ENCODE results near the gene KCNQ1. TPM values are rescaled to one million over a fixed set of nuclear protein-coding genes. Genes with fewer than 3 reads are reported as not detected.

Gene KCNQ1
- total and polyA plus RNA-seq, 8 donors, result 7.1 to 37.7 (median 9.9) TPM

DNA sequence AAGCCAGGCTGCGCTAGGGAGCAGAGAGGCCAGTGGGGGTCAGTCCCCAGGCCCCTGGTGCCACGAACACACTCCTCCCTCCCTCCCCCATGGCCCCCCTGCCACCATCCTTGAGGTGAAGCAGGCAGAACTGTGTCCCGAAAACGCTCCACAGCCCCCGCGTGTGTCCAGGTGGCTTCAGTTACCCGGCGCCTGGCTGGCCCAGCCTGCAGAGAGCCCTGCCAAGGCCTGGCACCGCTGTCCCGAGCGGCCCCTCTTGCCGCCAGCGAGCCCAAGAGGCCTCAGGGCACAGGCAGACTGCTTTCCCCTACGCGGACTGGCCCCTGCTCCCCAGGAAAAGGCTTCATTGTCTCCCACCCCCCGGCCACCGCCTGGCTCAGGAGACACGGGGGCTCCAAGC lies 413.1 kb downstream of the KCNQ1 start:
- H3K27ac ChIP-seq, result no peak overlapping the region

DNA sequence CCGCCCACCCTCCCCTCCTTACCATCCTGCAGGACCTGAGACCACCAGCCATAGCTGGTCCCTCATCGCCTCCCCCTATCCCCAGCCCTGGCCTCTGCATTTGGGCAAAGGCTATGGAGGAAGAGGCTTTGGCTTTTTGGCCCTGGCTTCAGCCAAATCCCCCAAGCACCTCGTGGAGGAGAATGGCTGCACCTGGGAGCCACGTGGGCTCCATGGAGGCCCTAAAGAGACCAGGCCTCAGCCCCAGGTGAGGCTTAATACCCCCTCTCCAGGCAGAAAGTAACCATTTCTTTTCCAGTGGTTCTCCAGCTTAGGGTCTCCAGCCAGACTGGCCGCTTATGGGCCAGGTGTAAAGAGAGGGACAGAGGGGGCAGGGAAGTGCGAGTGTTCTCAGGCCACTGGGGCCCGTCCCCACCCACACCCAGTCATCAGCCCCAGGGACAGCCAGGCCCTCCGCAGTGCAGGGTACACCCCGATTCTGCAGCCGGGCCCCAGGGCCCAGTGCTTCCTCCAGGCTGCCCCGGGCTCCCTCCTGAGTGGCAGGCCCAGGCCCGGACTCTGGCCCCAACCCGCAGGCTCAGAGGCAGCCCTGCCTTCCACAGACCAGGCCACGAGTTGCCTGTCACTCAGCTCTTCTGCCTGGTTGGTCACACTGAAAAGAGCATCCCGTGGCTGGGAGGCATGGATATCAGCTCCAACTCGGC lies 414.3 kb downstream of the KCNQ1 start:
- Histone ChIP-seq H3K4me3 (no peak overlapping the region), H3K9me3 (no peaks in the 10 kb centered on the region), H3K27me3 (peaks cover 7 to 38% of the 10 kb centered on the region in 2 donors), H3K4me1 (peaks cover 0 to 11% of the 10 kb centered on the region in 2 donors), H3K27ac (no peak overlapping the region), H3K36me3 (no peaks in the 10 kb centered on the region)
- ATAC-seq (no peak), DNase-seq (no peak)
- TF ChIP-seq, protein P1, sequence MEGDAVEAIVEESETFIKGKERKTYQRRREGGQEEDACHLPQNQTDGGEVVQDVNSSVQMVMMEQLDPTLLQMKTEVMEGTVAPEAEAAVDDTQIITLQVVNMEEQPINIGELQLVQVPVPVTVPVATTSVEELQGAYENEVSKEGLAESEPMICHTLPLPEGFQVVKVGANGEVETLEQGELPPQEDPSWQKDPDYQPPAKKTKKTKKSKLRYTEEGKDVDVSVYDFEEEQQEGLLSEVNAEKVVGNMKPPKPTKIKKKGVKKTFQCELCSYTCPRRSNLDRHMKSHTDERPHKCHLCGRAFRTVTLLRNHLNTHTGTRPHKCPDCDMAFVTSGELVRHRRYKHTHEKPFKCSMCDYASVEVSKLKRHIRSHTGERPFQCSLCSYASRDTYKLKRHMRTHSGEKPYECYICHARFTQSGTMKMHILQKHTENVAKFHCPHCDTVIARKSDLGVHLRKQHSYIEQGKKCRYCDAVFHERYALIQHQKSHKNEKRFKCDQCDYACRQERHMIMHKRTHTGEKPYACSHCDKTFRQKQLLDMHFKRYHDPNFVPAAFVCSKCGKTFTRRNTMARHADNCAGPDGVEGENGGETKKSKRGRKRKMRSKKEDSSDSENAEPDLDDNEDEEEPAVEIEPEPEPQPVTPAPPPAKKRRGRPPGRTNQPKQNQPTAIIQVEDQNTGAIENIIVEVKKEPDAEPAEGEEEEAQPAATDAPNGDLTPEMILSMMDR (IDR thresholded peaks at IDR 0.05), result no peak
- intact Hi-C loops (cut with DNase I), result no loop called here

More for the DNA sequence above, 413.1 kb downstream of the KCNQ1 start:
- Histone ChIP-seq H3K4me3 (no peak overlapping the region), H3K27me3 (peaks cover 7 to 26% of the 10 kb centered on the region in 2 donors), H3K9me3 (no peaks in the 10 kb centered on the region), H3K36me3 (no peaks in the 10 kb centered on the region), H3K4me1 (peaks cover 0 to 9% of the 10 kb centered on the region in 2 donors)
- DNase-seq, result no peak
- no peak for ATAC-seq
- TF ChIP-seq, protein P1 (IDR thresholded peaks at IDR 0.05), result no peak
- intact Hi-C loops (cut with DNase I), result no loop called here

DNA sequence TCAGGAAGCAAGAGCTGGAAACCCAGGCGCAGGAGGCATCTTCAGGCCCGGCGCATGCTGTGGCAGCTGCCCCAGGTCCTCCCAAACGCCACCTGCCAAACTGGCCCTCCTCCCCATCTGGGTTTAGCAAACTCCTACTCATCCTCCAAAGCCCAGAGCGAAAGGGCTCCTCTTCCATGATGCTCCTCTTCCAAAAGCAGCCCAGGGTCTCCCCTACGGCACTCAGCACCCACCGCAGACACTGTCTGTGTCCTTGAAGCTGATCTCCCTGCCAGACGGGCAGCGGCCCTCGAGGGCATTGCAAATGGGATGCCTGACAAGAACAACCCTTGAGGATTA lies 414.9 kb downstream of the KCNQ1 start:
- intact Hi-C loops (cut with DNase I), result no loop called here
- Histone ChIP-seq H3K4me3 (no peak overlapping the region), H3K27me3 (peaks cover 7 to 43% of the 10 kb centered on the region in 2 donors), H3K4me1 (peaks cover 0 to 11% of the 10 kb centered on the region in 2 donors), H3K36me3 (no peaks in the 10 kb centered on the region), H3K27ac (no peak overlapping the region), H3K9me3 (no peaks in the 10 kb centered on the region)
- no peak for ATAC-seq
- DNase-seq, result no peak
- TF ChIP-seq, protein P1 (IDR thresholded peaks at IDR 0.05), result no peak

DNA sequence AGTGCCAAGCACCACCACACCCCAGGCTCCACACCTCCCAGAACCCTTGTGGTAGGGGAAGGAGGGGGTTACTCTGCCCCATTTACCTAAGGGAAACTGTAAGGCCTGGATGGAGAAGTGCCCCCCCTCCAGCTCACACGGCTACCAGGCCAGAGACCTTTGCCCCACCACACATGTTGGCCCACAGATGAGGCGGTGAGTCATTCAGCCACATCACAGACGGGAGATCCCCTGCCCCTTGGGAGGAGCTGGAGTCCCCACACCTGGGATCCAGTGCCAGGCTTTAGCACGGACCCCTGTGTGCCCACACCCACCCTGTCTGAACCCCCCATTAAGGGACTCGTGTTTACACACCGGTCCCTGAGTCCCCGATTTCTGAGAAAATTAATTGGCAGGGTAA lies 415.8 kb downstream of the KCNQ1 start:
- ATAC-seq, result no peak
- Histone ChIP-seq H3K4me1 (peaks cover 0 to 11% of the 10 kb centered on the region in 2 donors), H3K27ac (no peak overlapping the region), H3K36me3 (no peaks in the 10 kb centered on the region), H3K9me3 (no peaks in the 10 kb centered on the region), H3K4me3 (no peak overlapping the region), H3K27me3 (peaks cover 7 to 46% of the 10 kb centered on the region in 2 donors)
- intact Hi-C loops (cut with DNase I), result no loop called here
- TF ChIP-seq, protein P1 (IDR thresholded peaks at IDR 0.05), result no peak
- no peak for DNase-seq

DNA sequence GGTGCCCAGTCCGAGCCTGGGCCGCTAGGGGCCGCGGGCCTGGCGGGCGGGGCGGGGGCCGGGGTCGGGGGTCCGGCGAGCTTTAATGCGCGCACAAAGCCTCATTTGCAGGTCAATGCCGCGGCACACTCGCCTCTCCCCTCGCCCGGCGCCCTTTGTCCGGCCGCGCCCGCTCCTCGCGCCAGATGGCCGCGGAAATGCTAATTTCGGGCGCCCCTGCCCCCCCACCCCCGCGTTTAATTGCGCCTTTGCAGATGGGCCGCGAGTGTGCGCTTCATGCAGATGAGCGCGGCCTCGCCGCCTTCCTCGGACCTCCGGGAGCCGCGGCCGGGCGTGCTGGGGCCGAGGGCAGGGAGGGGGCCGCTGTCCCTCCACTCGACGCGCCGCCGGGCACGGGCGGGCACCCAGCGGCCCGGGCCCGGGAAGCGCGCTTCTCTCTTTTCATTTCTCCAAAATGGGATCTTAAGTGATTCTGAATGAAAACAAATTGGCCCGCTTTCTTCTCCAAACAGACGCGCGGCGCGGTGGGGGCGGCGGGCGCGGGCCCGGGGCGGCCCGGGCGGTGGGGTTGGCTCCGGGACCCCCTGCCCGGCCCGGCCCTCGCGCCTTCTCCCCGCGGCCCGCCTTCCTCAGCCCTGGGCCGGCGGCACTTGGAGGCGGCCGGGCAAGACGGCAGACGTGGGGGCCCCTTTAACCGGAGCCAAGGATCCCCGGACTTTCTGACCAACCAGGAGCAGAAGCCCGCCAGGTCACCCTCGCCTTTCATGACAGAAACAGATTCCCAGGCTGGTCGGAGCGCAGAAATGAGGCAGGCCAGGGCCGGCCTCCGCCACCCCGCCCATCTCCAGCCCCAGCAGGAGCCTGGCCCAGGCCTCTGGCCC lies 417.8 kb downstream of the KCNQ1 start:
- Histone ChIP-seq H3K4me1 (peaks cover 0 to 11% of the 10 kb centered on the region in 2 donors), H3K36me3 (no peaks in the 10 kb centered on the region), H3K4me3 (no peak overlapping the region), H3K27me3 (peaks cover 7 to 52% of the 10 kb centered on the region in 2 donors), H3K9me3 (no peaks in the 10 kb centered on the region), H3K27ac (no peak overlapping the region)
- ATAC-seq, result no peak
- TF ChIP-seq, protein P1 (IDR thresholded peaks at IDR 0.05), result no peak
- intact Hi-C loops (cut with DNase I), result no loop called here
- no peak for DNase-seq
